HepG2 (cell line): ENCODE results near the gene SMPD3. TPM values are rescaled to one million over a fixed set of nuclear protein-coding genes. Genes with fewer than 3 reads are reported as not detected.
A peak's percentile ranks its signal among the peaks of the same experiment; 100 is the strongest.

Experiments
- ATAC-seq: fragments of 200-7000 bp; cut with Tn5 transposase; 3 replicates; pipeline ENCODE4 v1.9.1; 2020; ENCODE audit warnings: mild to moderate bottlenecking, moderate library complexity
- BruUV-seq: library from RNA; stranded (reverse); fragments of 400-500 nt; replicated peaks from 2 replicates; lab custom pipeline; 2021; lab: Mats Ljungman, UMichigan
- CTCF ChIA-PET: fragments of 300-600 bp; formaldehyde crosslinking; extraction: SDS; loops from one replicate; lab custom pipeline; 2021; ENCODE audit warnings: low total read pairs, inconsistent platforms, low intra/inter-chr PET ratio; lab: Yijun Ruan, JAX
- POLR2A ChIA-PET: fragments of 350-600 bp; sonication (Branson Sonifier 250); formaldehyde crosslinking; loops from one replicate; lab custom pipeline; 2020; ENCODE audit warnings: antibody characterized with exemption, inconsistent platforms; lab: Yijun Ruan, JAX
- DNase-seq: peaks from one replicate; pipeline ENCODE4 v3.0.0-alpha.2; 2015; ENCODE audit warnings: low spot score
- FAIRE-seq: peaks from 3 replicates; lab custom pipeline; 2011; peaks lifted over from hg19 to GRCh38; lab: Jason Lieb, UNC
- H2AFZ ChIP-seq: one replicate; pipeline ENCODE4 v1.6.1; 2011; ENCODE audit warnings: low read length, inconsistent platforms
- H3K27ac ChIP-seq: fragments of 300-600 bp; 3 replicates; pipeline ENCODE4 v1.8.0; 2011; ENCODE audit warnings: mixed run types, mild to moderate bottlenecking, mixed read lengths, low read length, inconsistent platforms; ENCODE audit not compliant: insufficient read depth; ENCODE audit errors: extremely low read length
- H3K27me3 ChIP-seq, 2 experiments: fragments of 200-600 bp in 1 of 2; 2 replicates in 1 of 2; 3 replicates in 1 of 2; pipeline versions ENCODE4 v1.6.0 to v1.8.0; 2011; ENCODE audit warnings: low read length in 2 of 2, mild to moderate bottlenecking in 2 of 2, moderate library complexity in 2 of 2, inconsistent platforms in 1 of 2; ENCODE audit not compliant: insufficient read depth in 2 of 2, control insufficient read depth in 1 of 2
- H3K36me3 ChIP-seq, 2 experiments: fragments of 200-600 bp in 1 of 2; replicated peaks in 1 of 2; 2 replicates in 1 of 2; 3 replicates in 1 of 2; pipeline versions ENCODE4 v1.5.1 to v1.8.0; 2011; ENCODE audit warnings: low read length in 2 of 2, inconsistent platforms in 1 of 2; ENCODE audit not compliant: insufficient read depth in 2 of 2, control insufficient read depth in 1 of 2
- H3K4me1 ChIP-seq: 2 replicates; pipeline ENCODE4 v1.5.1; 2012; ENCODE audit warnings: low read length, inconsistent platforms; ENCODE audit not compliant: insufficient read depth
- H3K4me2 ChIP-seq: 2 replicates; pipeline ENCODE4 v1.6.0; 2011; ENCODE audit warnings: low read depth, low read length, inconsistent platforms
- H3K4me3 ChIP-seq, 3 experiments: fragments of 200-600 bp in 1 of 3; sonication (generic), shearing (Covaris generic) in 1 of 3; replicated peaks in 1 of 3; 2 replicates each; pipeline ENCODE4 v1.5.1; 2011 to 2016; ENCODE audit warnings: low read length in 3 of 3, inconsistent platforms in 2 of 3, low read depth in 2 of 3, mild to moderate bottlenecking in 2 of 3, control low read depth in 1 of 3, mixed read lengths in 1 of 3; ENCODE audit not compliant: insufficient read depth in 1 of 3
- H3K79me2 ChIP-seq: one replicate; pipeline ENCODE4 v1.6.1; 2011; ENCODE audit warnings: low read length, inconsistent platforms; ENCODE audit not compliant: insufficient read depth
- H3K9ac ChIP-seq: 2 replicates; pipeline ENCODE4 v1.6.0; 2011; ENCODE audit warnings: mild to moderate bottlenecking, low read depth, low read length, inconsistent platforms; ENCODE audit not compliant: insufficient read depth
- H3K9me3 ChIP-seq: 2 replicates; pipeline ENCODE4 v1.5.1; 2012; ENCODE audit warnings: mild to moderate bottlenecking, low read length
- H4K20me1 ChIP-seq: 2 replicates; pipeline ENCODE4 v1.6.0; 2011; ENCODE audit warnings: inconsistent platforms, mild to moderate bottlenecking, low read length, moderate library complexity; ENCODE audit not compliant: insufficient read depth
- BRCA1 ChIP-seq: sonication (generic); formaldehyde crosslinking; IDR thresholded peaks from 2 replicates; pipeline ENCODE4 v1.4.0; 2020; ENCODE audit warnings: missing genetic modification reagents
- CBX5 ChIP-seq: sonication (generic); formaldehyde crosslinking; IDR thresholded peaks from 2 replicates; pipeline ENCODE4 v1.4.0; 2020; ENCODE audit warnings: missing genetic modification reagents, borderline replicate concordance
- MXI1 ChIP-seq: IDR thresholded peaks from 3 replicates; pipeline ENCODE4 v1.6.1; 2012; ENCODE audit warnings: low read depth, low read length, inconsistent platforms, borderline replicate concordance
- NFIB ChIP-seq: sonication (generic); formaldehyde crosslinking; IDR thresholded peaks from 2 replicates; pipeline ENCODE4 v1.9.0; 2021; ENCODE audit warnings: missing genetic modification reagents, mild to moderate bottlenecking, borderline replicate concordance
- THRA ChIP-seq: sonication (generic); formaldehyde crosslinking; IDR thresholded peaks from 2 replicates; pipeline ENCODE4 v1.4.0; 2020; ENCODE audit warnings: missing genetic modification reagents, borderline replicate concordance
- ZNF337 ChIP-seq: sonication (generic); formaldehyde crosslinking; IDR thresholded peaks from 2 replicates; pipeline ENCODE4 v1.5.1; 2020; ENCODE audit warnings: missing genetic modification reagents, low read depth, mild to moderate bottlenecking, borderline replicate concordance
- ZNF547 ChIP-seq: sonication (generic); formaldehyde crosslinking; IDR thresholded peaks from 2 replicates; pipeline ENCODE4 v1.5.1; 2020; ENCODE audit warnings: mild to moderate bottlenecking, missing genetic modification reagents
- ZNF563 ChIP-seq: sonication (generic); formaldehyde crosslinking; IDR thresholded peaks from 2 replicates; pipeline ENCODE4 v1.8.0; 2022; ENCODE audit warnings: mild to moderate bottlenecking, moderate library complexity, missing genetic modification reagents
- ZNF768 ChIP-seq: sonication (generic); formaldehyde crosslinking; IDR thresholded peaks from 2 replicates; pipeline ENCODE4 v1.4.0; 2020; ENCODE audit warnings: missing genetic modification reagents
- WGBS: methylation state at CpG from one replicate; pipeline ENCODE4 v1.1.6; 2017; ENCODE audit warnings: low lambda C conversion rate; 5-methylcytosine and 5-hydroxymethylcytosine counted together
- in situ Hi-C: cut with HindIII; loops from 2 replicates; pipeline ENCODE4 v1.10.0; 2017; ENCODE audit warnings: low pct_unique_long_range_greater_than_20kb; ENCODE audit not compliant: extremely low pct_ligation_motif_present
- intact Hi-C: fragments of 100-400 bp; cut with micrococcal nuclease; formaldehyde crosslinking; loops from one replicate; pipeline ENCODE4 v1.10.0; 2022; ENCODE audit not compliant: unreplicated experiment
- polyA plus RNA-seq, 8 experiments: library from polyadenylated mRNA; depleted of rRNA in 3 of 8; stranded (reverse) in 7 of 8; unstranded in 1 of 8; fragments of >200 nt; fragmentation: Illumina TruSeq in 4 of 8; extraction: Trizol in 4 of 8; gene quantifications; 2 replicates each; pipeline versions ENCODE4 v1.2.1 to v1.2.3, GENCODE V29; 2011 to 2016; ENCODE audit warnings: low read depth in 4 of 8, missing spikeins in 1 of 8, mixed read lengths in 1 of 8; ENCODE audit not compliant: insufficient read depth in 1 of 8
- total RNA-seq, 5 experiments: library from RNA; depleted of rRNA; stranded (reverse); fragments of >200 nt; fragmentation: Illumina TruSeq; extraction: Trizol; gene quantifications; 2 replicates each; pipeline ENCODE4 v1.2.3, GENCODE V29; 2016; ENCODE audit warnings: low read depth in 1 of 5
- TF ChIP-seq, protein P1 (sequence below): sonication (generic); formaldehyde crosslinking; IDR thresholded peaks from 2 replicates; pipeline ENCODE4 v1.8.0; 2022; ENCODE audit warnings: missing genetic modification reagents, mild to moderate bottlenecking, inconsistent platforms, borderline replicate concordance

SMPD3 gene
- total and polyA plus RNA-seq, 2 of the 13 experiments (the other 11 are each of a cell fraction or from before 2014, with no cell fraction given) = 0.07 to 0.32 TPM

GRCh38 chr16:68373528-68374245 lies 74.6 kb downstream of the SMPD3 start:
- 29% methylated on average over 18 of the region's 18 CpGs for WGBS
- Histone ChIP-seq H4K20me1 (no peaks in the 10 kb centered on the region), H3K36me3 (no peaks in the 10 kb centered on the region), H3K79me2 (no peaks in the 10 kb centered on the region), H3K27me3 (peaks cover 8 to 69% of the 10 kb centered on the region in 2 experiments; a peak in 4 of 5 replicates)
- CTCF ChIA-PET = no interaction called here
- ATAC-seq = peak; percentile 17
- no peak for TF ChIP-seq BRCA1 (CRISPR knock-in tag)
- TF ChIP-seq, protein P1, sequence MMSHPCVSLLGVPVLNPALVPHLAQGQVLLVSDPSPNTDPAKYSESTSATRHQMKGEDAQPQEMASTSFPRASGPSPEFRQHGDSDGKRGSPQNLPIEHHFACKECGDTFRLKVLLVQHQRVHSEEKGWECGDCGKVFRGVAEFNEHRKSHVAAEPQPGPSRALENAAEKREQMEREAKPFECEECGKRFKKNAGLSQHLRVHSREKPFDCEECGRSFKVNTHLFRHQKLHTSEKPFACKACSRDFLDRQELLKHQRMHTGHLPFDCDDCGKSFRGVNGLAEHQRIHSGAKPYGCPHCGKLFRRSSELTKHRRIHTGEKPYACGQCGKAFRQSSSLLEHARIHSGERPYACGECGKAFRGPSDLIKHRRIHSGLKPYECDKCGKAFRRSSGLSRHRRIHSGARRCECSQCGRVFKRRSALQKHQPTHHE (CRISPR knock-in tag) = no peak
- TF ChIP-seq MXI1 = no peak
- no peak for TF ChIP-seq NFIB (CRISPR knock-in tag)
- no peak for TF ChIP-seq THRA
- TF ChIP-seq ZNF547 (CRISPR knock-in tag) = no peak
- TF ChIP-seq ZNF768 (CRISPR knock-in tag) = no peak
- TF ChIP-seq ZNF563 = no peak
- no peak for TF ChIP-seq ZNF337 (CRISPR knock-in tag)
- TF ChIP-seq CBX5 (CRISPR knock-in tag) = no peak
- TF ChIP-seq, all 625 proteins: peak for 0
- BruUV-seq = no TSS peak
- DNase-seq (no peak), FAIRE-seq (no peak)
- Histone ChIP-seq H3K4me2 (no peak overlapping the region), H3K9ac (no peak overlapping the region), H3K4me3 (no peak overlapping the region), H3K27ac (no peak overlapping the region), H3K4me1 (no peaks in the 10 kb centered on the region), H2AFZ (no peak overlapping the region), H3K9me3 (no peaks in the 10 kb centered on the region)
- intact Hi-C loops = no loop called here
- in situ Hi-C loops = no loop called here
- POLR2A ChIA-PET = no interaction called here
